ENCODE measurements around the gene ANKRD12.

The ANKRD12 gene

GRCh38 chr18:9304388-9305070 lies 167.9 kb downstream of the ANKRD12 start:
- Histone ChIP-seq H3F3A (ENCODE audit: low read depth) (no peaks in the 10 kb centered on the region), H3K4me2 (ENCODE audit: low read depth, low read length, poor library complexity, severe bottlenecking) (no peak overlapping the region), H3K4me3 (ENCODE audit: low read length, poor library complexity, severe bottlenecking) (no peak overlapping the region), H3K9me3 (ENCODE audit: insufficient read depth, low read depth, low read length) (no peaks in the 10 kb centered on the region), H3K9ac (ENCODE audit: low read depth, low read length, poor library complexity, severe bottlenecking) (no peak overlapping the region), H4K20me1 (ENCODE audit: insufficient read depth, low read length, poor library complexity, severe bottlenecking) (no peaks in the 10 kb centered on the region), H3K4me1 (ENCODE audit: insufficient read depth, low read length, poor library complexity, severe bottlenecking) (no peaks in the 10 kb centered on the region), H3K79me2 (ENCODE audit: insufficient read depth, low read length) (no peaks in the 10 kb centered on the region), H2AFZ (ENCODE audit: low read length) (no peak overlapping the region), H3K27me3 (ENCODE audit: insufficient read depth, low read length, poor library complexity, severe bottlenecking) (peaks cover 4% of the 10 kb centered on the region), H3K9me2 (replicated peaks; ENCODE audit: low read depth, low read length) (no peaks in the 10 kb centered on the region), H3K36me3 (ENCODE audit: insufficient read depth, low read length) (no peaks in the 10 kb centered on the region)
- TF ChIP-seq EZH2phosphoT487 (IDR thresholded peaks at IDR 0.05; ENCODE audit: borderline replicate concordance): no peak
- no peak for TF ChIP-seq CTCF (conservative IDR thresholded peaks at IDR 0.05; ENCODE audit: low read length)

- Histone ChIP-seq H2AFZ (ENCODE audit: low read length) (no peak overlapping the region), H4K20me1 (ENCODE audit: insufficient read depth, low read length, poor library complexity, severe bottlenecking) (no peaks in the 10 kb centered on the region), H3K4me3 (ENCODE audit: low read length, poor library complexity, severe bottlenecking) (no peak overlapping the region), H3K4me2 (ENCODE audit: low read depth, low read length, poor library complexity, severe bottlenecking) (no peak overlapping the region), H3K27me3 (ENCODE audit: insufficient read depth, low read length, poor library complexity, severe bottlenecking) (no peaks in the 10 kb centered on the region), H3K36me3 (ENCODE audit: insufficient read depth, low read length) (no peaks in the 10 kb centered on the region), H3K79me2 (ENCODE audit: insufficient read depth, low read length) (no peaks in the 10 kb centered on the region), H3F3A (ENCODE audit: low read depth) (no peaks in the 10 kb centered on the region), H3K9ac (ENCODE audit: low read depth, low read length, poor library complexity, severe bottlenecking) (no peak overlapping the region), H3K4me1 (ENCODE audit: insufficient read depth, low read length, poor library complexity, severe bottlenecking) (no peaks in the 10 kb centered on the region), H3K9me2 (replicated peaks; ENCODE audit: low read depth, low read length) (no peaks in the 10 kb centered on the region), H3K9me3 (ENCODE audit: insufficient read depth, low read depth, low read length) (no peaks in the 10 kb centered on the region)
- TF ChIP-seq EZH2phosphoT487 (IDR thresholded peaks at IDR 0.05; ENCODE audit: borderline replicate concordance) (no peak), CTCF (conservative IDR thresholded peaks at IDR 0.05; ENCODE audit: low read length) (no peak)
Measured at GRCh38 chr18:9319333-9319732, 182.8 kb downstream of the ANKRD12 start.

GRCh38 chr18:9321017-9321452 lies 184.5 kb downstream of the ANKRD12 start:
- no peak overlapping the region for H3K4me3 ChIP-seq (ENCODE audit: low read length, poor library complexity, severe bottlenecking)
- no peaks in the 10 kb centered on the region for H3K79me2 ChIP-seq (ENCODE audit: insufficient read depth, low read length)
- no peaks in the 10 kb centered on the region for H3K9me3 ChIP-seq (ENCODE audit: insufficient read depth, low read depth, low read length)
- H3K9ac ChIP-seq (ENCODE audit: low read depth, low read length, poor library complexity, severe bottlenecking): no peak overlapping the region
- H3K9me2 ChIP-seq (replicated peaks; ENCODE audit: low read depth, low read length): no peaks in the 10 kb centered on the region
- H3K4me2 ChIP-seq (ENCODE audit: low read depth, low read length, poor library complexity, severe bottlenecking): no peak overlapping the region
- TF ChIP-seq EZH2phosphoT487 (IDR thresholded peaks at IDR 0.05; ENCODE audit: borderline replicate concordance) (no peak), CTCF (conservative IDR thresholded peaks at IDR 0.05; ENCODE audit: low read length) (no peak)
- no peaks in the 10 kb centered on the region for H3K27me3 ChIP-seq (ENCODE audit: insufficient read depth, low read length, poor library complexity, severe bottlenecking)
- no peaks in the 10 kb centered on the region for H3K36me3 ChIP-seq (ENCODE audit: insufficient read depth, low read length)
- H3K4me1 ChIP-seq (ENCODE audit: insufficient read depth, low read length, poor library complexity, severe bottlenecking): no peaks in the 10 kb centered on the region
- no peaks in the 10 kb centered on the region for H4K20me1 ChIP-seq (ENCODE audit: insufficient read depth, low read length, poor library complexity, severe bottlenecking)
- H2AFZ ChIP-seq (ENCODE audit: low read length): no peak overlapping the region
- no peaks in the 10 kb centered on the region for H3F3A ChIP-seq (ENCODE audit: low read depth)

Data from Loucy (cell line).